K562 (cell line): ENCODE results near the gene SV2C. TPM values are rescaled to one million over a fixed set of nuclear protein-coding genes. Genes with fewer than 3 reads are reported as not detected.

Experiments
- BRD9 ChIP-seq: fragments of 450-650 bp; IDR thresholded peaks from 2 replicates; pipeline ENCODE4 v1.6.1; 2018; ENCODE audit warnings: low read depth; ENCODE audit not compliant: partially characterized antibody
- CTBP1 ChIP-seq: fragments of 450-650 bp; IDR thresholded peaks from 2 replicates; pipeline ENCODE4 v1.6.1; 2016; ENCODE audit warnings: borderline replicate concordance
- NR2C1 ChIP-seq, 2 experiments: fragments of 450-650 bp; IDR thresholded peaks; 2 replicates each; pipeline ENCODE4 v1.6.1; 2017; ENCODE audit warnings: mild to moderate bottlenecking in 2 of 2, antibody characterized with exemption in 1 of 2, inconsistent platforms in 1 of 2, missing compliant biosample characterization in 1 of 2, missing genetic modification characterization in 1 of 2
- NR2C2 ChIP-seq, 2 experiments: fragments of 200-800 bp in 1 of 2; sonication (Bioruptor generic) in 1 of 2; sonication (generic) in 1 of 2; formaldehyde crosslinking in 1 of 2; IDR thresholded peaks; 2 replicates each; pipeline versions ENCODE4 v1.6.1 to v1.8.0; 2016 to 2022; ENCODE audit warnings: mild to moderate bottlenecking in 1 of 2, missing compliant biosample characterization in 1 of 2, missing genetic modification characterization in 1 of 2, missing genetic modification reagents in 1 of 2
- PML ChIP-seq: IDR thresholded peaks from 2 replicates; pipeline ENCODE4 v1.6.1; 2012; ENCODE audit warnings: low read length, inconsistent platforms
- REST ChIP-seq, 2 experiments: fragments of 450-650 bp; formaldehyde crosslinking in 1 of 2; IDR thresholded peaks; 2 replicates each; pipeline versions ENCODE4 v1.4.0 to v1.6.1; 2014 to 2020; ENCODE audit warnings: mild to moderate bottlenecking in 2 of 2, borderline replicate concordance in 1 of 2, low read depth in 1 of 2
- THRA ChIP-seq: fragments of 450-650 bp; IDR thresholded peaks from 2 replicates; pipeline ENCODE4 v1.6.1; 2017; ENCODE audit warnings: mild to moderate bottlenecking, moderate library complexity
- ZNF253 ChIP-seq: fragments of 250-450 bp; sonication (Bioruptor Pico); conservative IDR thresholded peaks from 2 replicates; pipeline ENCODE4 v1.6.1; 2021; ENCODE audit warnings: mild to moderate bottlenecking
- polyA plus RNA-seq, 8 experiments: library from polyadenylated mRNA; depleted of rRNA in 4 of 8; stranded (reverse) in 5 of 8; unstranded in 3 of 8; fragments of >200 nt; fragmentation: Nextera tagmentation in 2 of 8; fragmentation: Illumina TruSeq in 1 of 8; extraction: Ambion mirVana in 2 of 8; extraction: Trizol in 1 of 8; gene quantifications; 2 replicates each; pipeline versions ENCODE4 v1.2.1 to v1.2.3, GENCODE V29; 2011 to 2014; ENCODE audit warnings: inconsistent platforms in 1 of 8, missing spikeins in 1 of 8
- total RNA-seq, 7 experiments: library from RNA; depleted of rRNA in 6 of 7; stranded (reverse); fragments of >200 nt in 6 of 7; fragmentation: Illumina TruSeq in 2 of 7; extraction: Trizol in 2 of 7; gene quantifications; 2 replicates each; pipeline versions ENCODE4 v1.2.1 to v1.2.3, GENCODE V29; 2011 to 2021; ENCODE audit warnings: low replicate concordance in 1 of 7

Gene SV2C
- total and polyA plus RNA-seq, 9 of the 15 experiments (the other 6 are each of a cell fraction or from before 2014, with no cell fraction given), result 0.05 TPM; not detected in 8

- TF ChIP-seq REST (IDR thresholded peaks at IDR 0.05; ENCODE audit: borderline replicate concordance) (peak; percentile 27; the same call in 1 of the 2 replicates), REST (CRISPR knock-in tag; IDR thresholded peaks at IDR 0.05; ENCODE audit: low read depth) (no peak), THRA (no peak), CTBP1 (peak; percentile 51; the same call in 1 of the 2 replicates), NR2C2 (CRISPR knock-in tag; IDR thresholded peaks at IDR 0.05) (no peak), NR2C2 (tag; IDR thresholded peaks at IDR 0.05) (no peak), ZNF253 (CRISPR knock-in tag) (no peak), NR2C1 (IDR thresholded peaks at IDR 0.05) (no peak), NR2C1 (tag; IDR thresholded peaks at IDR 0.05) (no peak), BRD9 (no peak), PML (no peak)
Measured at GRCh38 chr5:76331126-76331525, 247.9 kb downstream of the SV2C start (continued).
